ENCODE results near the gene GDPD1. TPM values are rescaled to one million over a fixed set of nuclear protein-coding genes. Genes with fewer than 3 reads are reported as not detected.
A peak's percentile ranks its signal among the peaks of the same experiment; 100 is the strongest.

Gene GDPD1
- total and polyA plus RNA-seq, 9 of the 15 experiments (the other 6 are each of a cell fraction or from before 2014, with no cell fraction given) = 5.7 to 15.2 (median 9.3) TPM

DNA sequence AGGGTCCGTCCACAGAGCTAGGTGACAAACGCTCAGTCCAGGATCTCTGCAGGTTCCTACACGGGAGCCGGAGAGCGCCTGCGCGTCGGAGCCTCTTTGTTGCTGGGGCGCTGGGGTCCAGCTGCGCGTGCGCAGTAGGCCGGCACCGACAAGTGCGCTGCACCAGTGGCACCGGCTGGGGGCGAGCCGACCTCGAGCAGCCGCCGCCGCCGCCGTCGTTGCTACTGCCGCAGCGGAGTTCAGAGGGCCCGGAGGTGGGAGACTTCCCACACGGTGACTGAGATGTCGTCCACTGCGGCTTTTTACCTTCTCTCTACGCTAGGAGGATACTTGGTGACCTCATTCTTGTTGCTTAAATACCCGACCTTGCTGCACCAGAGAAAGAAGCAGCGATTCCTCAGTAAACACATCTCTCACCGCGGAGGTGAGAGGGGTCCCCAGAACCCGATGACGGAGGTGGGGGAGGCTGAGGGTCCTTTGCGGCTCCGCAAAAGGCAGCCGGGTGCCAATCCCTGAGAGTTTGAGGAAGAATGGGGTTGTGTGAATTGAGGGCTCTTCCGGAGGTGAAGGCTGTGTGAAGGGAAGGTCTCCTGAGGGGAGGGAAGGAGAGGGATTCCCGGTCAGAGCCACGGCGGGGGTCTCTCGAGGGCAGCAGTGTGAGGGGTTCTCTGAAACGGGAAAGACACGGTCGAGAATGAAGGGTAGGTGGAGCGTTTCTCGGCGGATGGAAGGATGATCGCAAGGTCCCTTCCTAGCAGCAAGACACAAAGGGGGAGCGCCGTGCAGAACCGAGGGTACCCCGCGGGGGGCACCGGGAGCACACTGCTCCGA, at the start of gene GDPD1 (continued):
- TF ChIP-seq, protein P1, sequence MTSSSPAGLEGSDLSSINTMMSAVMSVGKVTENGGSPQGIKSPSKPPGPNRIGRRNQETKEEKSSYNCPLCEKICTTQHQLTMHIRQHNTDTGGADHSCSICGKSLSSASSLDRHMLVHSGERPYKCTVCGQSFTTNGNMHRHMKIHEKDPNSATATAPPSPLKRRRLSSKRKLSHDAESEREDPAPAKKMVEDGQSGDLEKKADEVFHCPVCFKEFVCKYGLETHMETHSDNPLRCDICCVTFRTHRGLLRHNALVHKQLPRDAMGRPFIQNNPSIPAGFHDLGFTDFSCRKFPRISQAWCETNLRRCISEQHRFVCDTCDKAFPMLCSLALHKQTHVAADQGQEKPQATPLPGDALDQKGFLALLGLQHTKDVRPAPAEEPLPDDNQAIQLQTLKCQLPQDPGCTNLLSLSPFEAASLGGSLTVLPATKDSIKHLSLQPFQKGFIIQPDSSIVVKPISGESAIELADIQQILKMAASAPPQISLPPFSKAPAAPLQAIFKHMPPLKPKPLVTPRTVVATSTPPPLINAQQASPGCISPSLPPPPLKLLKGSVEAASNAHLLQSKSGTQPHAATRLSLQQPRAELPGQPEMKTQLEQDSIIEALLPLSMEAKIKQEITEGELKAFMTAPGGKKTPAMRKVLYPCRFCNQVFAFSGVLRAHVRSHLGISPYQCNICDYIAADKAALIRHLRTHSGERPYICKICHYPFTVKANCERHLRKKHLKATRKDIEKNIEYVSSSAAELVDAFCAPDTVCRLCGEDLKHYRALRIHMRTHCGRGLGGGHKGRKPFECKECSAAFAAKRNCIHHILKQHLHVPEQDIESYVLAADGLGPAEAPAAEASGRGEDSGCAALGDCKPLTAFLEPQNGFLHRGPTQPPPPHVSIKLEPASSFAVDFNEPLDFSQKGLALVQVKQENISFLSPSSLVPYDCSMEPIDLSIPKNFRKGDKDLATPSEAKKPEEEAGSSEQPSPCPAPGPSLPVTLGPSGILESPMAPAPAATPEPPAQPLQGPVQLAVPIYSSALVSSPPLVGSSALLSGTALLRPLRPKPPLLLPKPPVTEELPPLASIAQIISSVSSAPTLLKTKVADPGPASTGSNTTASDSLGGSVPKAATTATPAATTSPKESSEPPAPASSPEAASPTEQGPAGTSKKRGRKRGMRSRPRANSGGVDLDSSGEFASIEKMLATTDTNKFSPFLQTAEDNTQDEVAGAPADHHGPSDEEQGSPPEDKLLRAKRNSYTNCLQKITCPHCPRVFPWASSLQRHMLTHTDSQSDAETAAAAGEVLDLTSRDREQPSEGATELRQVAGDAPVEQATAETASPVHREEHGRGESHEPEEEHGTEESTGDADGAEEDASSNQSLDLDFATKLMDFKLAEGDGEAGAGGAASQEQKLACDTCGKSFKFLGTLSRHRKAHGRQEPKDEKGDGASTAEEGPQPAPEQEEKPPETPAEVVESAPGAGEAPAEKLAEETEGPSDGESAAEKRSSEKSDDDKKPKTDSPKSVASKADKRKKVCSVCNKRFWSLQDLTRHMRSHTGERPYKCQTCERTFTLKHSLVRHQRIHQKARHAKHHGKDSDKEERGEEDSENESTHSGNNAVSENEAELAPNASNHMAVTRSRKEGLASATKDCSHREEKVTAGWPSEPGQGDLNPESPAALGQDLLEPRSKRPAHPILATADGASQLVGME (CRISPR knock-in tag; IDR thresholded peaks at IDR 0.05) = no peak
- TF ChIP-seq, protein P2, sequence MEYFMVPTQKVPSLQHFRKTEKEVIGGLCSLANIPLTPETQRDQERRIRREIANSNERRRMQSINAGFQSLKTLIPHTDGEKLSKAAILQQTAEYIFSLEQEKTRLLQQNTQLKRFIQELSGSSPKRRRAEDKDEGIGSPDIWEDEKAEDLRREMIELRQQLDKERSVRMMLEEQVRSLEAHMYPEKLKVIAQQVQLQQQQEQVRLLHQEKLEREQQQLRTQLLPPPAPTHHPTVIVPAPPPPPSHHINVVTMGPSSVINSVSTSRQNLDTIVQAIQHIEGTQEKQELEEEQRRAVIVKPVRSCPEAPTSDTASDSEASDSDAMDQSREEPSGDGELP (CRISPR knock-in tag; IDR thresholded peaks at IDR 0.05; ENCODE audit: borderline replicate concordance) = peak; percentile 84; the same call in 1 of the 2 replicates
- no peak for TF ChIP-seq PCBP2 (IDR thresholded peaks at IDR 0.05; ENCODE audit: low read depth, low read length, poor library complexity, severe bottlenecking)
- no peak for TF ChIP-seq ETV6 (IDR thresholded peaks at IDR 0.05; ENCODE audit: borderline replicate concordance in 1 of 2, low read depth in 2 of 2, low read length in 1 of 2)
- no peak for TF ChIP-seq ETV6 (CRISPR knock-in tag; IDR thresholded peaks at IDR 0.05; ENCODE audit: borderline replicate concordance)
- TF ChIP-seq MTF1 (CRISPR knock-in tag; IDR thresholded peaks at IDR 0.05; ENCODE audit: borderline replicate concordance) = no peak
- TF ChIP-seq, protein P3, sequence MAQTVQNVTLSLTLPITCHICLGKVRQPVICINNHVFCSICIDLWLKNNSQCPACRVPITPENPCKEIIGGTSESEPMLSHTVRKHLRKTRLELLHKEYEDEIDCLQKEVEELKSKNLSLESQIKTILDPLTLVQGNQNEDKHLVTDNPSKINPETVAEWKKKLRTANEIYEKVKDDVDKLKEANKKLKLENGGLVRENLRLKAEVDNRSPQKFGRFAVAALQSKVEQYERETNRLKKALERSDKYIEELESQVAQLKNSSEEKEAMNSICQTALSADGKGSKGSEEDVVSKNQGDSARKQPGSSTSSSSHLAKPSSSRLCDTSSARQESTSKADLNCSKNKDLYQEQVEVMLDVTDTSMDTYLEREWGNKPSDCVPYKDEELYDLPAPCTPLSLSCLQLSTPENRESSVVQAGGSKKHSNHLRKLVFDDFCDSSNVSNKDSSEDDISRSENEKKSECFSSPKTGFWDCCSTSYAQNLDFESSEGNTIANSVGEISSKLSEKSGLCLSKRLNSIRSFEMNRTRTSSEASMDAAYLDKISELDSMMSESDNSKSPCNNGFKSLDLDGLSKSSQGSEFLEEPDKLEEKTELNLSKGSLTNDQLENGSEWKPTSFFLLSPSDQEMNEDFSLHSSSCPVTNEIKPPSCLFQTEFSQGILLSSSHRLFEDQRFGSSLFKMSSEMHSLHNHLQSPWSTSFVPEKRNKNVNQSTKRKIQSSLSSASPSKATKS (CRISPR knock-in tag; IDR thresholded peaks at IDR 0.05) = no peak
- 0 out of 2 replicates have a peak, but pooled peaks have one; percentile 52 for TF ChIP-seq LARP7 (IDR thresholded peaks at IDR 0.05)
- no peak for TF ChIP-seq ZNF644 (tag; IDR thresholded peaks at IDR 0.05; ENCODE audit: low read depth)
- peak; percentile 79 for TF ChIP-seq SP1 (CRISPR knock-in tag; IDR thresholded peaks at IDR 0.05)
- no peak for TF ChIP-seq PRMT5 (CRISPR knock-in tag; IDR thresholded peaks at IDR 0.05)
- TF ChIP-seq GTF2A2 (tag; IDR thresholded peaks at IDR 0.05) = no peak

All from K562 (cell line).